Glutamatergic neuron (in vitro differentiated cells): ENCODE data around the gene SCUBE1. TPM values are rescaled to one million over a fixed set of nuclear protein-coding genes. Genes with fewer than 3 reads are reported as not detected.

ENCODE experiments used
- DNase-seq: peaks from one replicate; pipeline ENCODE4 v3.0.0; 2022
- H3K27ac Mint-ChIP-seq: one replicate; pipeline ENCODE4 v1.8.0; 2020; ENCODE audit warnings: mild to moderate bottlenecking, mixed read lengths, inconsistent platforms; ENCODE audit not compliant: unreplicated experiment
- H3K27me3 Mint-ChIP-seq: one replicate; pipeline ENCODE4 v1.8.0; 2020; ENCODE audit warnings: mild to moderate bottlenecking, moderate library complexity, mixed read lengths, inconsistent platforms; ENCODE audit not compliant: unreplicated experiment
- H3K36me3 Mint-ChIP-seq: one replicate; pipeline ENCODE4 v1.8.0; 2020; ENCODE audit warnings: mild to moderate bottlenecking, mixed read lengths, inconsistent platforms; ENCODE audit not compliant: unreplicated experiment
- H3K4me1 Mint-ChIP-seq: one replicate; pipeline ENCODE4 v1.8.0; 2020; ENCODE audit warnings: mild to moderate bottlenecking, low read depth, mixed read lengths, inconsistent platforms; ENCODE audit not compliant: unreplicated experiment
- H3K4me3 Mint-ChIP-seq: one replicate; pipeline ENCODE4 v1.8.0; 2020; ENCODE audit warnings: mild to moderate bottlenecking, mixed read lengths, inconsistent platforms; ENCODE audit not compliant: unreplicated experiment
- H3K9me3 Mint-ChIP-seq: one replicate; pipeline ENCODE4 v1.8.0; 2020; ENCODE audit warnings: mild to moderate bottlenecking, moderate library complexity, mixed read lengths, inconsistent platforms; ENCODE audit not compliant: unreplicated experiment
- total RNA-seq: library from RNA; stranded (reverse); fragmentation: NEBNext Ultra II Directional; extraction: Animal tissue kit (Norgen Biotek cat#: 25700); gene quantifications from one replicate; pipeline ENCODE4 v1.2.1, GENCODE V29; 2021; ENCODE audit not compliant: unreplicated experiment
- TF ChIP-seq, protein P1 (sequence below): fragments of 200-600 bp; sonication (generic); IDR thresholded peaks from one replicate; pipeline ENCODE4 v1.5.0; 2021; ENCODE audit not compliant: partially characterized antibody, unreplicated experiment

Gene SCUBE1
- total RNA-seq, 1 donor from 2014 or later: 25.8 TPM

- Mint-ChIP-seq H3K27me3 (peaks cover 3% of the 10 kb centered on the region), H3K36me3 (peaks cover 4% of the 10 kb centered on the region), H3K4me3 (no peak overlapping the region), H3K27ac (no peak overlapping the region), H3K9me3 (peaks cover 4% of the 10 kb centered on the region), H3K4me1 (peaks cover 16% of the 10 kb centered on the region)
- TF ChIP-seq, protein P1, sequence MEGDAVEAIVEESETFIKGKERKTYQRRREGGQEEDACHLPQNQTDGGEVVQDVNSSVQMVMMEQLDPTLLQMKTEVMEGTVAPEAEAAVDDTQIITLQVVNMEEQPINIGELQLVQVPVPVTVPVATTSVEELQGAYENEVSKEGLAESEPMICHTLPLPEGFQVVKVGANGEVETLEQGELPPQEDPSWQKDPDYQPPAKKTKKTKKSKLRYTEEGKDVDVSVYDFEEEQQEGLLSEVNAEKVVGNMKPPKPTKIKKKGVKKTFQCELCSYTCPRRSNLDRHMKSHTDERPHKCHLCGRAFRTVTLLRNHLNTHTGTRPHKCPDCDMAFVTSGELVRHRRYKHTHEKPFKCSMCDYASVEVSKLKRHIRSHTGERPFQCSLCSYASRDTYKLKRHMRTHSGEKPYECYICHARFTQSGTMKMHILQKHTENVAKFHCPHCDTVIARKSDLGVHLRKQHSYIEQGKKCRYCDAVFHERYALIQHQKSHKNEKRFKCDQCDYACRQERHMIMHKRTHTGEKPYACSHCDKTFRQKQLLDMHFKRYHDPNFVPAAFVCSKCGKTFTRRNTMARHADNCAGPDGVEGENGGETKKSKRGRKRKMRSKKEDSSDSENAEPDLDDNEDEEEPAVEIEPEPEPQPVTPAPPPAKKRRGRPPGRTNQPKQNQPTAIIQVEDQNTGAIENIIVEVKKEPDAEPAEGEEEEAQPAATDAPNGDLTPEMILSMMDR: no peak
- DNase-seq: no peak
Measured at GRCh38 chr22:43263645-43264514, 79.3 kb downstream of the SCUBE1 start.

DNA sequence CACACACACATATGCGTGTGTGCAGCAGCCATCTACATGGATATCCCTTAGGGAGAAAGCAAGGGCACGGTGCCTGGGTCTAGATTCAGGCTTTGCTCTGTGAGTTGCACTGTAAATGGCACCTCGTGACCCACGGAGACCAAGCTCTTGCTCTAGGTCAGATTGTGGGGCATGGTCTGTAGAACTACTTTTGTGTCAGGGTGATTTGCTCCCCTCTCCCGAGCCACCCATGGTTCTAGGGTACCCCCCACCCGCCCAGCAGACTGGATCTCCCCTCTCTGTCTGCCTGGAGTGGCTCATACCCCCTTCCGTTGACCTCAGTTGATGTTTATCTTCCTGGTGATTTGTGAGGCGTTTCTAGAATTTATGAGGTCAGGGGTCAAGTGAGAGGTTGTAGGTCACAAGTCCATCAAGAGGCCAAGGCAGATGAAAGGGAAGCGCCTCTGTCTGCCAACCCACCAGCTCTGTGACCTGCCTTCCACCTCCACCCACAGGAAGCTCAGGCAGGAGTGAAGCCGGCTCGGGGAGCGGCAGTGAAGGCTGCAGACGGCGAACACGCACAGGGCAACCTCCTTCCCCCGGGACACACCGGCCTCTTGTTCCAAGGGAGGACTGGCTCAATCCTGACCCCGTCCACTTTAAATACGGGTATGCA lies 80.1 kb downstream of the SCUBE1 start:
- DNase-seq: peak; percentile 51
- peaks cover 3% of the 10 kb centered on the region for H3K27me3 Mint-ChIP-seq

GRCh38 chr22:43260331-43261231 lies 82.6 kb downstream of the SCUBE1 start:
- DNase-seq: no peak
- no peak overlapping the region for H3K27ac Mint-ChIP-seq
- H3K27me3 Mint-ChIP-seq: peaks cover 5% of the 10 kb centered on the region
- TF ChIP-seq, protein P1: no peak
- H3K36me3 Mint-ChIP-seq: peaks cover 4% of the 10 kb centered on the region
- no peak overlapping the region for H3K4me3 Mint-ChIP-seq
- peaks cover 4% of the 10 kb centered on the region for H3K9me3 Mint-ChIP-seq
- H3K4me1 Mint-ChIP-seq: peaks cover 16% of the 10 kb centered on the region

More for the DNA sequence above, 80.1 kb downstream of the SCUBE1 start:
- H3K9me3 Mint-ChIP-seq: peaks cover 4% of the 10 kb centered on the region
- TF ChIP-seq, protein P1: no peak
- peaks cover 4% of the 10 kb centered on the region for H3K36me3 Mint-ChIP-seq
- peaks cover 16% of the 10 kb centered on the region for H3K4me1 Mint-ChIP-seq
- no peak overlapping the region for H3K27ac Mint-ChIP-seq
- H3K4me3 Mint-ChIP-seq: no peak overlapping the region

DNA sequence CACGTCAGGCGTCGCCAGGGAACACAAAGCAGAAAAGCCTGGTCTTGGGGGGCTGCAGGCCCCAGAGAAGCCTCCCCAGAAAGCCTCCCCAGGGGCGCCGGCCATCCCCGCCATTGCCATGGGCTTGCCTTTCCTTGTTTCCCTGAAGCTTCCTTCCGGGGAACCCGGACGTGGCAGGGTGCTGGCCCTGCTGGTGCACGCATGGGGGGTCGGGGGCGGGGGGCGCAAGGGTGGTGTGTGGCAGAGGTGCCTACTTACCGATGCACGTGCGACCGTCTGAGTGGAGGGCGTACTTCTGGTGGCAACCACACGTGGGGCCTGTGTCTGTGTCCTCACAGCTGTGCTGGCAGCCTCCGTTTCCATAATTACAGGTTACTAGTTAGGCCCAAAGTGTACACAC lies 85.2 kb downstream of the SCUBE1 start:
- H3K4me3 Mint-ChIP-seq: no peak overlapping the region
- peaks cover 5% of the 10 kb centered on the region for H3K27me3 Mint-ChIP-seq
- H3K27ac Mint-ChIP-seq: no peak overlapping the region
- no peak for DNase-seq
- peaks cover 4% of the 10 kb centered on the region for H3K36me3 Mint-ChIP-seq
- H3K9me3 Mint-ChIP-seq: peaks cover 3% of the 10 kb centered on the region
- TF ChIP-seq, protein P1: no peak
- peaks cover 6% of the 10 kb centered on the region for H3K4me1 Mint-ChIP-seq
